Bronchial epithelial cell (primary cell): ENCODE data around the gene GPX4. TPM values are rescaled to one million over a fixed set of nuclear protein-coding genes. Genes with fewer than 3 reads are reported as not detected.

Experiments
- DNase-seq: peaks from one replicate; pipeline ENCODE4 v3.0.0-alpha.2; 2010; ENCODE audit warnings: low read depth
- FAIRE-seq: peaks from 2 replicates; lab custom pipeline; 2011; peaks lifted over from hg19 to GRCh38; lab: Jason Lieb, UNC
- H3K27me3 ChIP-seq: 2 replicates; pipeline ENCODE4 v1.5.1; 2011; ENCODE audit warnings: low read length; ENCODE audit not compliant: control insufficient read depth, insufficient read depth
- H3K36me3 ChIP-seq: 2 replicates; pipeline ENCODE4 v1.5.1; 2011; ENCODE audit warnings: low read length; ENCODE audit not compliant: control insufficient read depth, insufficient read depth
- H3K4me3 ChIP-seq: 2 replicates; pipeline ENCODE4 v1.5.1; 2011; ENCODE audit warnings: mild to moderate bottlenecking, low read depth, low read length, control low read depth
- total RNA-seq: library from RNA; depleted of rRNA; stranded (reverse); fragments of >200 nt; gene quantifications from 2 replicates; pipeline ENCODE4 v1.2.1, GENCODE V29; 2014
- TF ChIP-seq, protein P1 (sequence below): IDR thresholded peaks from 2 replicates; pipeline ENCODE4 v1.5.1; 2011; ENCODE audit warnings: mild to moderate bottlenecking, moderate library complexity, low read length, control low read depth, inconsistent platforms; ENCODE audit not compliant: insufficient read depth, severe bottlenecking

GPX4 gene
- total RNA-seq, 1 donor from 2014 or later, result 291 TPM

DNA sequence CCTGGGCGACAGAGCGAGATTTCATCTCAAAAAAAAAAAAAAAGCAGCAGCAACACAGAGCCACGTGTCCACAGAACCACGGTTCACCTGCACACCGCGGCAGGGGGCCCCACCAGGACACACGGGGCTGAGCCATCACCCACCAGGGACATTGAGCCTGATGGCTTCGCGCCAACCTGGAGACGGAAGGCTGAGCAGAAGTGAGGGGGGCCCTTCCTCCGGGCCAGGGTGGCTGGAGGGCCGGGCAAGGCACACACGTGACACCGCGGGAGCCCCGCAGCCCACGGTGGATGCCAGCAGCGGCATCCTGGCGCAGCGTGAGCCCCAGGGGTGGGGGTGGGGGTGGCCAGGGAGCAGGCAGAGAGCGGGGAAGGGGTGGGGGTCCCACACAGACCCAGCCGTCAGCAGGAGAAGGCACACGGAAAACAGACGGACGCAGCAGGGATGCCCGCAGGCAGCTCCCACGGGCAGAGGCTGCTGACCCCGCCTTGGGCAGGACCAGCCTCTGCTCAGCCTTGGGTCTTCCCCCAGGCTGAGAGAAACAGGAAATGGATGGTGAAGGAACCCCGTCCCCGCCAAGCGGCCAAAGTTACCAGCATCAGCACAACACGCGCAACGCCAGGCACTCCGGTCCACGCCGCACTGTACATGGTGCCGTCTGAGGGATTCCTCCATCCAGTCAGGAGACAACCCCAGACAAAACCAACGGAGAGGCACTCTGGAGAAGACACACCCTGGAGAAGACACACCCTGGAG, 36.7 kb downstream of the GPX4 start:
- Histone ChIP-seq H3K4me3 (no peak overlapping the region), H3K36me3 (peaks cover 25% of the 10 kb centered on the region), H3K27me3 (no peaks in the 10 kb centered on the region)
- no peak for FAIRE-seq
- TF ChIP-seq, protein P1, sequence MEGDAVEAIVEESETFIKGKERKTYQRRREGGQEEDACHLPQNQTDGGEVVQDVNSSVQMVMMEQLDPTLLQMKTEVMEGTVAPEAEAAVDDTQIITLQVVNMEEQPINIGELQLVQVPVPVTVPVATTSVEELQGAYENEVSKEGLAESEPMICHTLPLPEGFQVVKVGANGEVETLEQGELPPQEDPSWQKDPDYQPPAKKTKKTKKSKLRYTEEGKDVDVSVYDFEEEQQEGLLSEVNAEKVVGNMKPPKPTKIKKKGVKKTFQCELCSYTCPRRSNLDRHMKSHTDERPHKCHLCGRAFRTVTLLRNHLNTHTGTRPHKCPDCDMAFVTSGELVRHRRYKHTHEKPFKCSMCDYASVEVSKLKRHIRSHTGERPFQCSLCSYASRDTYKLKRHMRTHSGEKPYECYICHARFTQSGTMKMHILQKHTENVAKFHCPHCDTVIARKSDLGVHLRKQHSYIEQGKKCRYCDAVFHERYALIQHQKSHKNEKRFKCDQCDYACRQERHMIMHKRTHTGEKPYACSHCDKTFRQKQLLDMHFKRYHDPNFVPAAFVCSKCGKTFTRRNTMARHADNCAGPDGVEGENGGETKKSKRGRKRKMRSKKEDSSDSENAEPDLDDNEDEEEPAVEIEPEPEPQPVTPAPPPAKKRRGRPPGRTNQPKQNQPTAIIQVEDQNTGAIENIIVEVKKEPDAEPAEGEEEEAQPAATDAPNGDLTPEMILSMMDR, result no peak
- DNase-seq, result no peak

DNA sequence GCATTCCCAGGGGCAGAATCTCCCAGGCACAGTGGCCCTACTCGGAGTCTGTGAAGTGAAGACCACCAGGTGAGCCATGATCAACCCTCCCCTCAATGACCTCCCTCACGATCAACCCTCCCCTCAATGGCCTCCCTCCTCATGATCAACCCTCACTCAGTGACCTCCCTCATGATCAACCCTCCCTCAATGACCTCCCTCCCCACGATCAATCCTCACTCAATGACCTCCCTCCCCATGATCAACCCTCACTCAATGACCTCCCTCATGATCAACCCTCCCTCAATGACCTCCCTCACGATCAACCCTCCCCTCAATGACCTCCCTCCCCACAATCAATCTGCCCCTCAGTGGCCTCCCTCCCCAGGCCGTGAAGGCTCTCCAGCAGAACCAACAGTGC, 38.1 kb downstream of the GPX4 start:
- FAIRE-seq (peak; percentile 100), DNase-seq (no peak)
- TF ChIP-seq, protein P1, result no peak
- Histone ChIP-seq H3K27me3 (no peaks in the 10 kb centered on the region), H3K36me3 (peaks cover 25% of the 10 kb centered on the region), H3K4me3 (no peak overlapping the region)

DNA sequence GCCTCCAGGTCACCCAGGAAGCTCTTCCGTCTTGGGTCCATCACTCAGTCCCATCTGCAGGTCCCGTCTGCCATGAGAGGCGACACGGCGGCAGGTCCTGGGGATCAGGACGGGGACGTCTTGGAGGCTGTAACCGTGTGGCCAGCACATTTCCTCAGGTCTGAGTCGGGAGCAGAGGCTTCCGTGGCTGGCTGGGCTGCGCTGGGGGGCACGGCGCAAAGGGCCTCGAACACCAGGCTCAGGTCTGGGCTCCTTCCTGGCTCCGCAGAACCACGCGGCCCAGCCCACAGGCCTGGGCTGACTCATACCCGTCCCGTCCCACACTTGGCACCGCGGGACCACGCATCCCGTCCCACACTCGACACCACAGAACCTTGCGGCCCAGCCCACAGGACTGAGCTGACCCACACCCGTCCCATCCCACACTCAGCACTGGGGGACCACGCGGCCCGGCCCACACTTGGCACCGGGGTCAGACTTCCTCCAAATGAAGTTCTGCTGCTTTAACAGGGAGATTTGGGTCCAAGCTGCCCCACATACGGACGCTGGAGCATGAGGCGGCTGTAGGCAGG, 40.1 kb downstream of the GPX4 start:
- Histone ChIP-seq H3K27me3 (no peaks in the 10 kb centered on the region), H3K4me3 (no peak overlapping the region), H3K36me3 (peaks cover 27% of the 10 kb centered on the region)
- DNase-seq (no peak), FAIRE-seq (no peak)
- TF ChIP-seq, protein P1, result no peak

DNA sequence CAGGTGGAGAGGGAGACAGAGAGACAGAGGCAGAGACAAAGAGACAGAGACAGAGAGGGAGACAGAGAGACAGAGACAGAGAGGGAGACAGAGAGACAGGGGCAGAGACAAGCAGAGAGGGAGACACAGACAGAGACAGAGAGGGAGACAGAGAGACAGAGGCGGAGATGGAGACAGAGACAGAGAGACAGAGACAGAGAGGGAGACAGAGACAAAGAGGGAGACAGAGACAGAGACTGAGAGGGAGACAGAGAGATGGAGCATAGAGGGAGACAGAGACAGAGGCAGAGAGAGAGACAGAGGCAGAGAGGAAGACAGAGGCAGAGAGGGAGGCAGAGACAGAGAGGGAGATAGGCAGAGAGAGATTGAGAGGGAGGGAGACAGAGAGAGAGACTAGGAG, 40.9 kb downstream of the GPX4 start:
- H3K36me3 ChIP-seq, result peaks cover 31% of the 10 kb centered on the region
- no peaks in the 10 kb centered on the region for H3K27me3 ChIP-seq
- TF ChIP-seq, protein P1, result no peak
- FAIRE-seq (no peak), DNase-seq (no peak)
- H3K4me3 ChIP-seq, result no peak overlapping the region

DNA sequence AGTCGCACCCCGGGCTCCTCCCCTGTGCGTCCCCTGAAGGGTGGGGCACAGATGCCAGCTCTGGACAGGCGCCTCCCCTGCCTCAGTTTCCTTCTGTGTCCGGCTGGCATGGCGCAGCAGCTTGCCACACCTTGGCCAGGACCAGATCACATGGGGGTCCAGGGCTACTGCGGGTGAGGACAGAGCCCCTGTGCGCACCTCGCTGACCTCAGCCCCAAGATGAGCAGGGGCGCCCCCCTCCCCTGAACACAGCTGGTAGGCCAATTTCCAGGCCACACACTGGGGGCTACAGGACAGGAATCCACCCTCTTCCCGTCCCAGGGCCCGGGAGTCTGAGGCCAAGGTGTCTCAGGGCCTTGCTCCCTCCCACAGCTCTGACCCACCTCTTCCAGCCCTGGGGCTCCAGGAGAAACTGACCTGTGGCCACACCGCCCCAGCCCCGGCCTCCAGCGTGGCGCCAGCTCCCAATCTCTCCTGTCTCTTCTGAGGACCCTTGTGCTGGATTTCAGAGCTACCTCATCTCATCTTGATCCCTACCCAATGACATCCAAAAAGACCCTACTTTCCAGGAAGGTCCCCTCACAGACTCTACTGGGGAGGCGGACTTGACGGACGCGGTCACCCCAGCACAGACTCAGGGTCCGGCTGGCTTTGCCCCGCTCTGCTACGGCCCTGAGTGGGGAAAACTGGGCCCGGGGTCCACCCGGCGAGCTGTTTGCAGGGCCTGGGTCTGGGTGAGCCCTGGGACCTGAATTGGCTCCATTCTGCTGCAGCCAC, 42.0 kb downstream of the GPX4 start:
- no peak for FAIRE-seq
- no peaks in the 10 kb centered on the region for H3K27me3 ChIP-seq
- peaks cover 34% of the 10 kb centered on the region for H3K36me3 ChIP-seq
- TF ChIP-seq, protein P1, result no peak
- no peak overlapping the region for H3K4me3 ChIP-seq
- DNase-seq, result no peak
